ENCODE results near the gene MFAP3.

DNA sequence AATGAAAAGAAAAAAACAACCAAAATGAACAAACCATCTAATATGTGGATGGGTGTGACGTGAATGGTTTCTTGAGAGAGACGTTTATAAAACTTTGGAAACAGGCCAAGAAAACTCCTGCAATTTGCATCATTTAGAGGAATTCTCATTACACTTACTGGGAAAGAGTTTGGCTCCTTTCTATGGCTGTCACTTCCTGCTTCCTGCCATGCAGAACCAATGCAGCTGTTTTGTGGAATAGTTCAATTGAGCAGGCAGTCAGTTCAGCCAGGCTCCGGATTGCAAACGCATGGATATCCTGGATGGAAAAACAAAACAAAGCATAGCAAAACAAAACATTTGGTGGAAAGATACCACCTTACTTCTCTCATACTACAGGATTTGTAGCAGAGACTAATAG is 36.7 kb upstream of the MFAP3 start:
- TF ChIP-seq, protein P1, sequence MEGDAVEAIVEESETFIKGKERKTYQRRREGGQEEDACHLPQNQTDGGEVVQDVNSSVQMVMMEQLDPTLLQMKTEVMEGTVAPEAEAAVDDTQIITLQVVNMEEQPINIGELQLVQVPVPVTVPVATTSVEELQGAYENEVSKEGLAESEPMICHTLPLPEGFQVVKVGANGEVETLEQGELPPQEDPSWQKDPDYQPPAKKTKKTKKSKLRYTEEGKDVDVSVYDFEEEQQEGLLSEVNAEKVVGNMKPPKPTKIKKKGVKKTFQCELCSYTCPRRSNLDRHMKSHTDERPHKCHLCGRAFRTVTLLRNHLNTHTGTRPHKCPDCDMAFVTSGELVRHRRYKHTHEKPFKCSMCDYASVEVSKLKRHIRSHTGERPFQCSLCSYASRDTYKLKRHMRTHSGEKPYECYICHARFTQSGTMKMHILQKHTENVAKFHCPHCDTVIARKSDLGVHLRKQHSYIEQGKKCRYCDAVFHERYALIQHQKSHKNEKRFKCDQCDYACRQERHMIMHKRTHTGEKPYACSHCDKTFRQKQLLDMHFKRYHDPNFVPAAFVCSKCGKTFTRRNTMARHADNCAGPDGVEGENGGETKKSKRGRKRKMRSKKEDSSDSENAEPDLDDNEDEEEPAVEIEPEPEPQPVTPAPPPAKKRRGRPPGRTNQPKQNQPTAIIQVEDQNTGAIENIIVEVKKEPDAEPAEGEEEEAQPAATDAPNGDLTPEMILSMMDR (IDR thresholded peaks at IDR 0.05) = no peak
- TF ChIP-seq POLR2A (IDR thresholded peaks at IDR 0.05) = no peak

Data from Peyer's patch (tissue), 4 donors.